GM12892 (cell line): ENCODE data around the gene LNP1.

Source experiments
- POLR2A ChIP-seq: IDR thresholded peaks from 2 replicates; pipeline ENCODE4 v1.6.1; 2011; ENCODE audit warnings: low read depth, low read length, control low read depth
- POLR2AphosphoS5 ChIP-seq: IDR thresholded peaks from 2 replicates; pipeline ENCODE4 v1.6.1; 2011; ENCODE audit warnings: low read depth, low read length, control low read depth

DNA sequence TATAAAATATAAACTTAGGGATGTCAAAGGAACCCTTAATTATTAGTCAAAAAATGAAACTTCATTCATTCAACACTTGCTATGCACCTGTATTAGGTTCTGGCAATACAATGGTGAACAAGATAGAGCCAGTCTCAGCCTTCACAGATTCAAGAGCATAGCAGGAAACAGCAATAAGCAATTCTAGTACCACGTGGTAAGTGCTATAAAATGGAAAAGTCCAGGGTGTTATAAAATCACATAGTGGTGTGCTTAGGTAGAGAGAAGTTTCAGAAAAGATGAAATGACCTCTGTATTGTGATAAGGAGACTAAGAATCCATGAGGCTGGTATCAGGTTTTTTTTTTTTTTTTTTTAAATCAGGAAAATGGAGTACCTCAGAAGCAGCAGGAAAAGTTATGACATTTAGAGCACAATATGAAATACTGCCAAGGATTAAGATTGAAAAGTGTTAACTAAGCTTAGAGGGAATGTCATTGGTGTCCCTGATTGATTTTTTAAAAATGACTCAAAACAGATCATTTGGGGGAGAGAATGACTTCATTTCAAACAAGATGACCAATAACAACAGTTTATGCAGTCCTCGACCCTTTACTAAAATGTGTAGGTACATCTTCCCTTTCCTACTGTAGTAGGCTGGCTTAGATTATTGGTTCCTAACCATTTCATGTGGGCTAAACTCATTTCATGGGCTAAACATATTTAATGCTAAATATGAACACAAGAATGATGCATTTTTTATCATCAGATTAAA lies 5.5 kb upstream of the LNP1 start:
- TF ChIP-seq POLR2A = no peak
- no peak for TF ChIP-seq POLR2AphosphoS5
